Hematopoietic multipotent progenitor cell treated with erythropoietin and hydrocortisone succinate and interleukin-3 and kit ligand, for 17 days (in vitro differentiated cells): Measurements from ENCODE around the gene GCH1.
"Not testable (repeated sequence)": the region's sequence is repeated elsewhere in the genome, so short reads cannot be mapped to it uniquely, and the experiment has no call there.

Experiments
- DNase-seq: peaks from one replicate; pipeline ENCODE4 v3.0.0-alpha.2; 2015; ENCODE audit warnings: low spot score

Gene GCH1

GRCh38 chr14:54902521-54903420, at the start of gene GCH1:
Gene GCH1 (minus strand): TSS chr14:54902826. CDS start chr14:54902663, 163 bp downstream.
- peak; percentile 74 for DNase-seq

- no peak for DNase-seq
These were observed 44.6 kb upstream of the GCH1 start for GRCh38 chr14:54947230-54947629.

GRCh38 chr14:54946500-54946899, 43.9 kb upstream of the GCH1 start:
- no peak for DNase-seq

- DNase-seq = no peak
These were observed 42.2 kb upstream of the GCH1 start for GRCh38 chr14:54944737-54945391.

- DNase-seq = no peak
These were observed 40.3 kb upstream of the GCH1 start for GRCh38 chr14:54942913-54943312.

GRCh38 chr14:54936816-54937215, 34.2 kb upstream of the GCH1 start:
- DNase-seq = no peak

GRCh38 chr14:54935958-54936357, 33.3 kb upstream of the GCH1 start:
- DNase-seq = no peak

GRCh38 chr14:54935100-54935499, 32.5 kb upstream of the GCH1 start:
- DNase-seq = no peak

GRCh38 chr14:54933006-54933405, 30.4 kb upstream of the GCH1 start:
- no peak for DNase-seq

GRCh38 chr14:54931598-54932340, 29.1 kb upstream of the GCH1 start:
- peak; percentile 37 for DNase-seq

GRCh38 chr14:54931101-54931500, 28.5 kb upstream of the GCH1 start:
- peak; percentile 73 for DNase-seq

GRCh38 chr14:54929556-54929955, 26.9 kb upstream of the GCH1 start:
- peak; percentile 42 for DNase-seq

GRCh38 chr14:54928216-54928615, 25.6 kb upstream of the GCH1 start:
- peak; percentile 50 for DNase-seq

- no peak for DNase-seq
These were observed 24.9 kb upstream of the GCH1 start for GRCh38 chr14:54927551-54927950.

GRCh38 chr14:54926570-54926969, 23.9 kb upstream of the GCH1 start:
- not testable (repeated sequence) for DNase-seq

- no peak for DNase-seq
These were observed 20.0 kb upstream of the GCH1 start for GRCh38 chr14:54922598-54922997.

GRCh38 chr14:54920052-54920451, 17.4 kb upstream of the GCH1 start:
- DNase-seq = no peak

GRCh38 chr14:54919330-54919729, 16.7 kb upstream of the GCH1 start:
- no peak for DNase-seq

GRCh38 chr14:54918427-54918826, 15.8 kb upstream of the GCH1 start:
- no peak for DNase-seq

GRCh38 chr14:54916101-54916500, 13.5 kb upstream of the GCH1 start:
- DNase-seq = no peak

GRCh38 chr14:54909817-54910558, 7.4 kb upstream of the GCH1 start:
- DNase-seq = no peak

GRCh38 chr14:54908973-54909372, 6.3 kb upstream of the GCH1 start:
- DNase-seq = not testable (repeated sequence)
